SK-N-SH (cell line): ENCODE results near the gene ZFYVE26. TPM values are rescaled to one million over a fixed set of nuclear protein-coding genes. Genes with fewer than 3 reads are reported as not detected.

Experiments used
- CTCF ChIA-PET: fragments of 300-600, 350-600 bp; formaldehyde crosslinking; extraction: SDS; loops from one replicate; lab custom pipeline; 2021; lab: Yijun Ruan, JAX
- POLR2A ChIA-PET: fragments of 350-600 bp; sonication (Branson Sonifier 250); formaldehyde crosslinking; extraction: SDS; loops from one replicate; lab custom pipeline; 2020; ENCODE audit warnings: antibody characterized with exemption, inconsistent platforms; lab: Yijun Ruan, JAX
- DNase-seq: peaks from one replicate; pipeline ENCODE4 v3.0.0; 2012
- H2AFZ ChIP-seq: fragments of 200-600 bp; sonication (generic); 2 replicates; pipeline ENCODE4 v1.8.1; 2016; ENCODE audit warnings: antibody characterized with exemption, mild to moderate bottlenecking, low read depth
- H3F3A ChIP-seq: fragments of 200-600 bp; sonication (generic); replicated peaks from 2 replicates; pipeline ENCODE3; 2016; ENCODE audit warnings: antibody characterized with exemption, mild to moderate bottlenecking; ENCODE audit not compliant: insufficient read depth
- H3K27ac ChIP-seq, 2 experiments: fragments of 200-500 bp in 1 of 2; fragments of 200-600 bp in 1 of 2; sonication (Bioruptor generic) in 1 of 2; sonication (generic), shearing (Covaris generic) in 1 of 2; 2 replicates each; pipeline versions ENCODE4 v1.5.1 to v1.6.1; 2014 to 2016; ENCODE audit warnings: low read depth in 2 of 2, inconsistent platforms in 1 of 2, low read length in 1 of 2, mild to moderate bottlenecking in 1 of 2, mixed read lengths in 1 of 2
- H3K27me3 ChIP-seq: fragments of 200-600 bp; sonication (generic), shearing (Covaris generic); 2 replicates; pipeline ENCODE4 v1.6.1; 2016; ENCODE audit warnings: mixed run types; ENCODE audit not compliant: insufficient read depth
- H3K36me3 ChIP-seq, 2 experiments: fragments of 200-500 bp in 1 of 2; fragments of 200-600 bp in 1 of 2; sonication (Bioruptor generic) in 1 of 2; sonication (generic) in 1 of 2; replicated peaks in 1 of 2; 2 replicates each; pipeline versions ENCODE3 to v1.5.1; 2014 to 2016; ENCODE audit warnings: low read length in 1 of 2, mild to moderate bottlenecking in 1 of 2; ENCODE audit not compliant: insufficient read depth in 2 of 2, control insufficient read depth in 1 of 2
- H3K4me1 ChIP-seq, 2 experiments: fragments of 200-500 bp in 1 of 2; fragments of 200-600 bp in 1 of 2; sonication (Bioruptor generic) in 1 of 2; sonication (generic), shearing (Covaris generic) in 1 of 2; 2 replicates each; pipeline versions ENCODE4 v1.5.1 to v1.6.1; 2014 to 2016; ENCODE audit warnings: low read depth in 1 of 2, low read length in 1 of 2, mixed run types in 1 of 2; ENCODE audit not compliant: insufficient read depth in 2 of 2, control insufficient read depth in 1 of 2
- H3K4me2 ChIP-seq: fragments of 200-600 bp; sonication (generic), shearing (Covaris generic); 2 replicates; pipeline ENCODE4 v1.6.1; 2017; ENCODE audit warnings: mixed run types
- H3K4me3 ChIP-seq, 2 experiments: fragments of 200-500 bp in 1 of 2; fragments of 200-600 bp in 1 of 2; sonication (Bioruptor generic) in 1 of 2; sonication (generic), shearing (Covaris generic) in 1 of 2; 2 replicates each; pipeline versions ENCODE4 v1.5.1 to v1.8.1; 2014 to 2016; ENCODE audit warnings: low read depth in 2 of 2, inconsistent platforms in 1 of 2, low read length in 1 of 2, mild to moderate bottlenecking in 1 of 2, mixed read lengths in 1 of 2, moderate library complexity in 1 of 2
- H3K79me2 ChIP-seq: fragments of 200-600 bp; sonication (generic); 2 replicates; pipeline ENCODE4 v1.8.1; 2017; ENCODE audit warnings: mild to moderate bottlenecking; ENCODE audit not compliant: insufficient read depth
- H3K9ac ChIP-seq: fragments of 200-600 bp; sonication (generic); 2 replicates; pipeline ENCODE4 v1.6.1; 2017; ENCODE audit warnings: mixed run types
- H3K9me2 ChIP-seq: fragments of 200-600 bp; sonication (generic); 2 replicates; pipeline ENCODE4 v1.6.1; 2017; ENCODE audit warnings: mixed run types
- H3K9me3 ChIP-seq: fragments of 200-600 bp; sonication (generic); 2 replicates; pipeline ENCODE4 v1.6.1; 2017; ENCODE audit warnings: mixed run types, mild to moderate bottlenecking, moderate library complexity
- H4K20me1 ChIP-seq: fragments of 200-600 bp; sonication (generic); 2 replicates; pipeline ENCODE4 v1.6.1; 2017; ENCODE audit warnings: mild to moderate bottlenecking, mixed run types; ENCODE audit not compliant: insufficient read depth
- CHD2 ChIP-seq: fragments of 150-350 bp; IDR thresholded peaks from 2 replicates; pipeline ENCODE4 v1.6.1; 2018; ENCODE audit warnings: low read length; ENCODE audit not compliant: partially characterized antibody
- ELF1 ChIP-seq: IDR thresholded peaks from 2 replicates; pipeline ENCODE4 v1.4.0; 2012
- EP300 ChIP-seq, 2 experiments: IDR thresholded peaks; 2 replicates each; pipeline versions ENCODE4 v1.4.0 to v1.6.1; 2012; ENCODE audit warnings: borderline replicate concordance in 1 of 2, low read depth in 1 of 2, low read length in 1 of 2
- EZH2phosphoT487 ChIP-seq: fragments of 200-600 bp; sonication (generic); IDR thresholded peaks from 2 replicates; pipeline ENCODE4 v1.6.1; 2017; ENCODE audit warnings: low read depth, mixed run types, mild to moderate bottlenecking, antibody characterized with exemption, moderate library complexity, borderline replicate concordance
- JUND ChIP-seq: IDR thresholded peaks from 2 replicates; pipeline ENCODE4 v1.4.0; 2012
- MEF2A ChIP-seq: IDR thresholded peaks from 2 replicates; pipeline ENCODE4 v1.4.0; 2012; ENCODE audit warnings: low read depth, borderline replicate concordance
- MXI1 ChIP-seq: IDR thresholded peaks from 2 replicates; pipeline ENCODE4 v1.6.1; 2012; ENCODE audit warnings: mild to moderate bottlenecking, low read depth, low read length, improper control_type of control experiment
- NFIC ChIP-seq: IDR thresholded peaks from 2 replicates; pipeline ENCODE4 v1.4.0; 2012; ENCODE audit warnings: borderline replicate concordance
- PBX3 ChIP-seq: IDR thresholded peaks from 2 replicates; pipeline ENCODE4; 2012
- REST ChIP-seq: IDR thresholded peaks from 2 replicates; pipeline ENCODE4 v1.6.1; 2012; ENCODE audit warnings: mild to moderate bottlenecking, low read depth, low read length, moderate library complexity
- RFX5 ChIP-seq: IDR thresholded peaks from 2 replicates; pipeline ENCODE4 v1.6.1; 2012; ENCODE audit warnings: mild to moderate bottlenecking, improper control_type of control experiment, low read length
- RXRA ChIP-seq: IDR thresholded peaks from 2 replicates; pipeline ENCODE4 v1.4.0; 2012; ENCODE audit warnings: low read depth, mild to moderate bottlenecking, borderline replicate concordance
- SIN3A ChIP-seq: IDR thresholded peaks from 2 replicates; pipeline ENCODE4 v1.6.1; 2012; ENCODE audit warnings: low read depth, mild to moderate bottlenecking, low read length, moderate library complexity, borderline replicate concordance
- TAF1 ChIP-seq: IDR thresholded peaks from 2 replicates; pipeline ENCODE4 v1.6.1; 2012; ENCODE audit warnings: low read depth, mild to moderate bottlenecking, low read length, moderate library complexity, borderline replicate concordance
- TCF12 ChIP-seq: IDR thresholded peaks from 2 replicates; pipeline ENCODE4 v1.4.0; 2012
- TEAD4 ChIP-seq: IDR thresholded peaks from 2 replicates; pipeline ENCODE4 v1.4.0; 2012; ENCODE audit warnings: mild to moderate bottlenecking, borderline replicate concordance; ENCODE audit not compliant: insufficient read depth
- YY1 ChIP-seq: IDR thresholded peaks from 2 replicates; pipeline ENCODE4 v1.4.0; 2012; ENCODE audit warnings: low read depth, mild to moderate bottlenecking
- ZBTB33 ChIP-seq: IDR thresholded peaks from 2 replicates; pipeline ENCODE4 v1.4.0; 2012; ENCODE audit warnings: low read depth, borderline replicate concordance
- polyA plus RNA-seq, 3 experiments: library from polyadenylated mRNA; depleted of rRNA; stranded (reverse); fragments of >200 nt; gene quantifications; 2 replicates each; pipeline ENCODE4 v1.2.3, GENCODE V29; 2012

The ZFYVE26 gene
- polyA plus RNA-seq, 1 of the 3 experiments (the other 2 are of a cell fraction): 5.6 TPM

- Histone ChIP-seq H3K9me3 (no peaks in the 10 kb centered on the region), H3K4me3 (no peak overlapping the region), H2AFZ (no peak overlapping the region), H3F3A (no peaks in the 10 kb centered on the region), H3K4me1 (no peaks in the 10 kb centered on the region), H4K20me1 (no peaks in the 10 kb centered on the region), H3K27ac (no peak overlapping the region), H3K9me2 (no peaks in the 10 kb centered on the region), H3K36me3 (no peaks in the 10 kb centered on the region), H3K4me2 (no peak overlapping the region), H3K9ac (no peak overlapping the region), H3K79me2 (no peaks in the 10 kb centered on the region), H3K27me3 (peaks cover 18% of the 10 kb centered on the region)
- DNase-seq: no peak
- TF ChIP-seq CHD2 (no peak), MEF2A (no peak), PBX3 (no peak), JUND (no peak), NFIC (no peak), TCF12 (no peak), MXI1 (no peak), ELF1 (no peak), YY1 (no peak), REST (no peak), TAF1 (no peak), TEAD4 (no peak), RXRA (no peak), EP300 (IDR thresholded peaks at IDR 0.05; ENCODE audit: borderline replicate concordance in 1 of 2, low read depth in 1 of 2, low read length in 1 of 2) (no peak), EZH2phosphoT487 (no peak), RFX5 (no peak), SIN3A (no peak), ZBTB33 (no peak)
- ChIA-PET POLR2A (no interaction called here), CTCF (interaction anchor here (1.2 to 1.3 kb wide), 2 partner anchors 8 to 21 kb away, joined by 3 to 4 read pairs; no protein-coding TSS in a partner anchor)
Observed at GRCh38 chr14:67728258-67728657, 88.1 kb downstream of the ZFYVE26 start.
